GM19193 (cell line): Measurements from ENCODE around the gene RNF227.

ENCODE experiments used
- POLR2A ChIP-seq: IDR thresholded peaks from 4 replicates; pipeline ENCODE4 v1.6.1; 2011; ENCODE audit not compliant: insufficient read depth, insufficient read length; ENCODE audit errors: extremely low read depth

RNF227 gene

GRCh38 chr17:7935859-7936258 lies 19.8 kb upstream of the RNF227 start:
- no peak for TF ChIP-seq POLR2A

DNA sequence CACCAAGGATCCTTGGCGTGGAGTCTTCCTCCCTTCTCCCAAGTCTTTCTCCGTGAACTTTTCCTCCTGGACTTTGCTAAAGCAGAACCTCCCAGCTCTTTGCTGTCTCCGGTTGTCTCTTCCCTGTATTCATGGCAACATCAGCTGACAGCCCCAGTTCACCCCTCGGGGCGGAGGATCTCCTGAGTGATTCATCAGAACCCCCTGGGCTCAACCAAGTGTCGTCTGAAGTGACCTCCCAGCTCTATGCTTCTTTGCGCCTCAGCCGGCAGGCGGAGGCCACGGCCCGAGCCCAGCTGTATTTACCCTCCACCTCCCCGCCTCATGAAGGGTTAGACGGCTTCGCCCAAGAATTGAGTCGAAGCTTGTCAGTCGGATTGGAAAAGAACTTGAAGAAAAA lies 16.9 kb upstream of the RNF227 start:
- no peak for TF ChIP-seq POLR2A

GRCh38 chr17:7932483-7932891 lies 16.4 kb upstream of the RNF227 start:
- TF ChIP-seq POLR2A = no peak

- TF ChIP-seq POLR2A = peak; percentile 66
Measured at GRCh38 chr17:7931709-7932482, 15.8 kb upstream of the RNF227 start, which contains the start of the genes CNTROB and TRAPPC1. Gene CNTROB, plus strand, starts transcription at chr17:7932206. Its CDS starts 874 bp downstream, at chr17:7933080. Gene TRAPPC1, minus strand, starts transcription at chr17:7931946. Its CDS starts 117 bp downstream, at chr17:7931829.

DNA sequence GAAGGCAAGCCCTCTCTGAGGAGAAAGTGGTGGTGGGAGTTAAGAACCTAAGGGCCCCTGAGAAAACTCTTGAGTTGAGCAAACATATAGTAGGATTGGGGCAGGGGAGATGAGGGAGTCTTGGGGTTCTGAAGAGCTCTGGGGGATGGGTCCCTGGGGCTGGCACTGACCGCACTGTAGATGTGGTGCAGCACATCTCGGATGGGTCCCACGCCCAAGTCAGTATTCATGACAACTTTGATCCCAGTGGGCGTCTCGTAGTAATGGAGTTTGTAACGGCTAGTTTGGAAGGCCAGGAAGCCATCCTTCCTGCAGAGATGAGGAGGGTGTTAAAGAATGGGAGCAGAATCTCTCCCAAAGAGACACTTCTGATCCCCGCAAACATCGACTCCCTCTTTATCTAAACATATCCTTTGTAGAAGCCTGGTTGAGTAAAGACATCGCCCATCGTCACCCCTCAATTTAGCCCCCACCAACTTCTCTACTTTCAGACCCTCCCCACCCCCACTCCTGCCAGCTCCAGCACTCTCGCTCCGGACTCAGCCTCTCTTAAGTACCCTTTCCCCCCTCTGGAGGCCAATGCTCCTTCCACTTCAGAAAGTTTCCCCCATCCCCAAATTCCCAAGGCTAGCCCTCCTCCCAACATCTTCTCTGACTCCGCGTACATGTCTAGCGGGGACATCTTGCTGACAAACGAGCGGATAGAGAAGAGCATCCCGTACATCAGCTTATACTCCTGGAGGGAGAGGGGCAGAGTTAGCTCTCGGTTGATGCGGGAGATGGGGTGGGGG lies 14.9 kb upstream of the RNF227 start:
- no peak for TF ChIP-seq POLR2A

DNA sequence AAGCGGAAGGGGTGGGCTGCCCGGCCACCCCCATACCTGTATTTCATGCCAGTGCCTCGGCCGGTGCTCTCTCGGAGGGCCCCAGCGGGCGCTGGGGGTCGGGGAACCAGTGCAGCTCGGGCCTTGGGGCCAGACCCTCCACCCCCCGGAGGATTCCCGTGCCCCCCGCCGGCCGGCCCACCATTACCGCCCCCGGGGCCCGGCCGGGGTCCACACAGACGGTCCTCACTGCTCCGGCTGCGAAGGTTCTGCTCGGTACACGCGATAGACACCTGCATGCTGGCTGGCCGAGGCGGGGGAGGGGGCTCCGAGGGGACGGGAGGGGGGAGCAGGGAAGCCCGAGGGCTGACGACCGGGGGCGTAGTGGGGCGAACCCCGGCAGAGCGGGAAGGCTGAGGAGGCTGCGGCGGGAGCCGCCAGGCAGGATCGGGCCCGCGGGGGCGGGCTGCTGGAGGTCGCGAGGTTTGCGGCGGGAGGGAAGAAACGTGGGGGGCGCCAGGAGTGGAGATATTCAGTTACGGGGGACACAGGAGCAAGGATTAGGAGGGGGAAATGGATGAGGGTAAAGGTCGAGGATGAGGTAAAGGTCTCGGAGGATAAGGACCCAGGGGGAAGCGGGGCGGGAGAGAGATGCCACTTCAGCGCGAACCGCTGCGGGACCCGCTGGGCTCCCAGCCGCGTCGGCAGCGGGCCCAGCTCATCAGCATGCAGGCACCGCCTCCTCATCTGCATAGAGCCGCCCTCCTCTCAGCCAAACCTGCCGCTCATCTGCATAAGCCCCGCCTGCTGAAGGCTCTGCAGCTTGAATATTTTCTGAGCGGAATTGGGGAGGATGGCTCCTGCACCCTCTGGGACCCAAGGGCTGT lies 13.3 kb upstream of the RNF227 start, which contains the start of gene KCNAB3:
TSS of gene KCNAB3 (minus strand) at position 699 of the 866 bp plus-strand sequence. CDS start at position 278, 421 bp downstream.
- TF ChIP-seq POLR2A = no peak

DNA sequence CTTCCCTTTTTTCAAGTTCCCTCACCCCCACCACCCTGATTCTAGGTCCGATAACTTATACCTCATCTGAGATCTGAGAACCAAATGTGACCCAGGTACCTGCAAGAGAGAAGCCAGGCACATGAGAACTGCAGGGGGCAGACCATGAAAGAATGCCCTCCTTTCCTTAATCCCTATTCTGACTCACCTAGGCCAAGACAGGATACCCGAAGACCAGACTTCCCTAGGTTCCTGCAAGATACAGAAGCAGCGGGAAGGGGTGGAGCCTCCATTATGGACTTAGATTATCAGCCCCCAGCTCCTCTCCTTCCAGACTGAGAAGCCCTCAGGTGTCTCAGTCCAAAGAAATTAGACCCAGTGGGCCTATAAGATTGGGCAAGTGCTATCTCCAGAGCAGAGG lies 11.5 kb upstream of the RNF227 start:
- no peak for TF ChIP-seq POLR2A

- peak; percentile 69 for TF ChIP-seq POLR2A
Measured at GRCh38 chr17:7922845-7923628, 6.9 kb upstream of the RNF227 start.

- no peak for TF ChIP-seq POLR2A
Measured at GRCh38 chr17:7922269-7922844, 6.3 kb upstream of the RNF227 start.

GRCh38 chr17:7916808-7917207 lies 719 bp upstream of the RNF227 start:
- TF ChIP-seq POLR2A = no peak

DNA sequence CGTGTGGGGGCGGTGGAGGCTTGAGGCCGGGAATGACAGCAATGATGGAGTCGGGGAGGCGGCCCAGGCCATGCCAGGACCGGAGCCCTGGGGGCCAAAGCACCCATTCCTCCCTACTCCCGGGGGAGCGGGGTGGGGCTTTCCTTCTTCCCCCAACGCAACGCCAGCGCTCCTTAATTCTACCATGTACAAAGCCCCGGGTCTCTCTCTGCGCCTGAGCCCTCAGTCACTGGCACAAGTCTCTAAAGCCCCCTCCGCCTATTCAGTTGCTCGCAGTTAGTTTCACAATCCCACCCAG lies 245 bp upstream of the RNF227 start:
- no peak for TF ChIP-seq POLR2A

DNA sequence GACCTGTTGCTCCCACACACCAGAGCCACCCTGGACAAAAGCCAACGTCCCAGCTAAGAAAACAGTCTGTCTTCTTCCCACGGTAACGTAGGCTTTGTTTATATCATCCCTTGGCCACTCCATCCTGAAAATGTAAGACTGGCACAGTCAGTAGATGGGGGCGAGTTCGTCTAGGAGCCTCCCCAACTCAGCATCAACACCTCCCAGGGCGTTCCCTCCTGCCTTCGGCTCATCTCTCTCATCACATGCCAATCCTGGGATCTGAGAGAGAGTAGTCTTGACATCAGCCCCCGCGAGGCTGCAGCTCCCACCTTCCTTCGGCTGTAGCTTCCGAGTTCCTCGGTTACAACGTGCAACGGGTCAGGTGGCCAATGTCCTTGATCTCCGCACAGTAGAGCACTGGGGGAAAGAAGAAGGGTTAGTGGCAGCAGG lies 894 bp downstream of the RNF227 start:
- no peak for TF ChIP-seq POLR2A

- no peak for TF ChIP-seq POLR2A
Measured at GRCh38 chr17:7912927-7913524, 3.1 kb downstream of the RNF227 start.
